ENCODE measurements around the gene IMPDH1. TPM values are rescaled to one million over a fixed set of nuclear protein-coding genes. Genes with fewer than 3 reads are reported as not detected.

IMPDH1 gene
- total and polyA plus RNA-seq, 2 donors (not counting 1 experiment from before 2014, with no cell fraction given): 54.9 to 90.6 TPM

- Mint-ChIP-seq H3K27ac (no peak overlapping the region), H3K27me3 (no peaks in the 10 kb centered on the region), H3K4me3 (no peak overlapping the region), H3K9me3 (ENCODE audit: insufficient read depth) (no peaks in the 10 kb centered on the region), H3K4me1 (peaks cover 6% of the 10 kb centered on the region)
- H2AFZ ChIP-seq (ENCODE audit: insufficient read depth, low read depth, low read length, poor library complexity, severe bottlenecking): no peak overlapping the region
- H3K4me1 ChIP-seq (ENCODE audit: control insufficient read depth in 2 of 2, insufficient read depth in 2 of 2, low read length in 2 of 2): peaks cover 0 to 5% of the 10 kb centered on the region in 2 donors
- H4K20me1 ChIP-seq (ENCODE audit: control insufficient read depth, insufficient read depth, low read length, poor library complexity, severe bottlenecking): no peaks in the 10 kb centered on the region
- H3K27ac ChIP-seq (ENCODE audit: low read length in 2 of 2): no peak overlapping the region
- 97% methylated on average over 12 of the region's 18 CpGs for WGBS (ENCODE audit: insufficient coverage)
- ATAC-seq (ENCODE audit: low read depth) (no peak), DNase-seq (no peak)
- CTCF ChIA-PET: interaction anchor here (1.0 to 1.2 kb wide), 2 partner anchors 35 to 69 kb away, joined by 3 to 6 read pairs; no protein-coding TSS in a partner anchor
- no peak overlapping the region for H3K9ac ChIP-seq (ENCODE audit: low read length)
- H3K79me2 ChIP-seq (ENCODE audit: control insufficient read depth, insufficient read depth, low read length): no peaks in the 10 kb centered on the region
- peaks cover 0 to 36% of the 10 kb centered on the region in 2 experiments for H3K36me3 ChIP-seq (replicated peaks in 1 of 2; ENCODE audit: control extremely low read depth in 1 of 2, control insufficient read depth in 1 of 2, extremely low read depth in 1 of 2, insufficient read depth in 2 of 2, low read length in 1 of 2)
- TF ChIP-seq EZH2 (IDR thresholded peaks at IDR 0.05; ENCODE audit: borderline replicate concordance, insufficient read depth, low read depth, low read length, poor library complexity, severe bottlenecking): no peak
- TF ChIP-seq CTCF (IDR thresholded peaks at IDR 0.05): no peak
- no peak overlapping the region for H3K4me2 ChIP-seq (replicated peaks; ENCODE audit: low read depth, low read length, poor library complexity, severe bottlenecking)
- no peaks in the 10 kb centered on the region for H3K9me3 ChIP-seq (ENCODE audit: control extremely low read depth in 1 of 3, control insufficient read depth in 2 of 3, insufficient read depth in 1 of 3, low read length in 2 of 3)
- H3K4me3 ChIP-seq (ENCODE audit: control extremely low read depth in 1 of 5, extremely low read depth in 1 of 5, insufficient read depth in 1 of 5, low read depth in 2 of 5, low read length in 4 of 5): no peak overlapping the region
- intact Hi-C loops (cut with micrococcal nuclease): no loop called here
- H3K27me3 ChIP-seq (replicated peaks in 1 of 4; ENCODE audit: control extremely low read depth in 1 of 4, control insufficient read depth in 3 of 4, insufficient read depth in 4 of 4, low read length in 3 of 4): peaks cover 0 to 10% (median 3%) of the 10 kb centered on the region in 4 experiments
- POLR2A ChIA-PET: no interaction called here
Observed at GRCh38 chr7:128392446-128393327, 17.1 kb downstream of the IMPDH1 start.

GRCh38 chr7:128391805-128392204 lies 18.0 kb downstream of the IMPDH1 start:
- H3K4me2 ChIP-seq (replicated peaks; ENCODE audit: low read depth, low read length, poor library complexity, severe bottlenecking): no peak overlapping the region
- no peak for TF ChIP-seq CTCF (IDR thresholded peaks at IDR 0.05)
- TF ChIP-seq EZH2 (IDR thresholded peaks at IDR 0.05; ENCODE audit: borderline replicate concordance, insufficient read depth, low read depth, low read length, poor library complexity, severe bottlenecking): no peak
- H3K4me1 Mint-ChIP-seq: peaks cover 6% of the 10 kb centered on the region
- CTCF ChIA-PET: interaction anchor here (1.2 kb wide), 2 partner anchors 36 to 70 kb away, joined by 6 read pairs; no protein-coding TSS in a partner anchor
- no peak overlapping the region for H3K4me3 ChIP-seq (ENCODE audit: control extremely low read depth in 1 of 5, extremely low read depth in 1 of 5, insufficient read depth in 1 of 5, low read depth in 2 of 5, low read length in 4 of 5)
- no peaks in the 10 kb centered on the region for H4K20me1 ChIP-seq (ENCODE audit: control insufficient read depth, insufficient read depth, low read length, poor library complexity, severe bottlenecking)
- no peaks in the 10 kb centered on the region for H3K9me3 Mint-ChIP-seq (ENCODE audit: insufficient read depth)
- POLR2A ChIA-PET: no interaction called here
- no peak overlapping the region for H3K27ac Mint-ChIP-seq
- peaks cover 0 to 7% of the 10 kb centered on the region in 2 donors for H3K4me1 ChIP-seq (ENCODE audit: control insufficient read depth in 2 of 2, insufficient read depth in 2 of 2, low read length in 2 of 2)
- peaks cover 0 to 27% of the 10 kb centered on the region in 2 experiments for H3K36me3 ChIP-seq (replicated peaks in 1 of 2; ENCODE audit: control extremely low read depth in 1 of 2, control insufficient read depth in 1 of 2, extremely low read depth in 1 of 2, insufficient read depth in 2 of 2, low read length in 1 of 2)
- no peak for ATAC-seq (ENCODE audit: low read depth)
- no peak overlapping the region for H3K9ac ChIP-seq (ENCODE audit: low read length)
- intact Hi-C loops (cut with micrococcal nuclease): no loop called here
- H3K27me3 Mint-ChIP-seq: no peaks in the 10 kb centered on the region
- no peak overlapping the region for H3K4me3 Mint-ChIP-seq
- H2AFZ ChIP-seq (ENCODE audit: insufficient read depth, low read depth, low read length, poor library complexity, severe bottlenecking): no peak overlapping the region
- no peak overlapping the region for H3K27ac ChIP-seq (ENCODE audit: low read length in 2 of 2)
- peaks cover 0 to 11% (median 3%) of the 10 kb centered on the region in 4 experiments for H3K27me3 ChIP-seq (replicated peaks in 1 of 4; ENCODE audit: control extremely low read depth in 1 of 4, control insufficient read depth in 3 of 4, insufficient read depth in 4 of 4, low read length in 3 of 4)
- no peak for DNase-seq
- WGBS (ENCODE audit: insufficient coverage): 100% methylated on average over 7 of the region's 7 CpGs
- H3K79me2 ChIP-seq (ENCODE audit: control insufficient read depth, insufficient read depth, low read length): no peaks in the 10 kb centered on the region
- no peaks in the 10 kb centered on the region for H3K9me3 ChIP-seq (ENCODE audit: control extremely low read depth in 1 of 3, control insufficient read depth in 2 of 3, insufficient read depth in 1 of 3, low read length in 2 of 3)

Measured in B cell (primary cell).